H1 (cell line): ENCODE data around the gene CBFB. TPM values are rescaled to one million over a fixed set of nuclear protein-coding genes. Genes with fewer than 3 reads are reported as not detected.
A peak's percentile ranks its signal among the peaks of the same experiment; 100 is the strongest.

Experiments
- BCL11A ChIP-seq, 2 experiments: IDR thresholded peaks; one replicate each; pipeline ENCODE4 v1.6.1; 2011; ENCODE audit warnings: low read depth in 2 of 2, low read length in 2 of 2, mild to moderate bottlenecking in 2 of 2
- BRCA1 ChIP-seq: IDR thresholded peaks from 2 replicates; pipeline ENCODE4 v1.6.1; 2012; ENCODE audit warnings: low read depth, low read length, improper control_type of control experiment
- CBX8 ChIP-seq: fragments of 300-800, 300-1000 bp; sonication (generic); IDR thresholded peaks from 2 replicates; pipeline ENCODE4 v1.7.1; 2016; ENCODE audit warnings: low read depth, low read length, borderline replicate concordance
- CREB1 ChIP-seq: IDR thresholded peaks from 2 replicates; pipeline ENCODE4 v1.6.1; 2012; ENCODE audit warnings: inconsistent platforms
- EGR1 ChIP-seq: IDR thresholded peaks from 2 replicates; pipeline ENCODE4 v1.6.1; 2011; ENCODE audit warnings: low read depth, low read length, borderline replicate concordance
- GABPA ChIP-seq: IDR thresholded peaks from 2 replicates; pipeline ENCODE4 v1.6.1; 2011; ENCODE audit warnings: mild to moderate bottlenecking, low read length, moderate library complexity, borderline replicate concordance; ENCODE audit not compliant: insufficient read depth
- GTF2F1 ChIP-seq: IDR thresholded peaks from 2 replicates; pipeline ENCODE4 v1.6.1; 2012; ENCODE audit warnings: low read depth, low read length, improper control_type of control experiment, borderline replicate concordance
- JUN ChIP-seq: IDR thresholded peaks from 2 replicates; pipeline ENCODE4 v1.6.1; 2011; ENCODE audit warnings: low read depth, mild to moderate bottlenecking, improper control_type of control experiment, low read length
- KDM1A ChIP-seq: fragments of 200-600, 300-600 bp; sonication (generic); IDR thresholded peaks from 2 replicates; pipeline ENCODE4 v1.7.1; 2016; ENCODE audit warnings: mild to moderate bottlenecking, low read length, borderline replicate concordance
- NANOG ChIP-seq: IDR thresholded peaks from 2 replicates; pipeline ENCODE4 v1.6.1; 2011; ENCODE audit warnings: low read length, low read depth, mild to moderate bottlenecking, inconsistent platforms; ENCODE audit not compliant: insufficient read depth, poor library complexity, severe bottlenecking
- POLR2A ChIP-seq, 2 experiments: IDR thresholded peaks; 1 replicate in 1 of 2; 2 replicates in 1 of 2; pipeline ENCODE4 v1.6.1; 2011; ENCODE audit warnings: low read depth in 2 of 2, low read length in 2 of 2, mild to moderate bottlenecking in 2 of 2; ENCODE audit errors: control extremely low read depth in 1 of 2
- POLR2AphosphoS5 ChIP-seq: IDR thresholded peaks from 2 replicates; pipeline ENCODE4 v1.6.1; 2011; ENCODE audit warnings: low read depth, low read length
- POU5F1 ChIP-seq: IDR thresholded peaks from 2 replicates; pipeline ENCODE4 v1.6.1; 2011; ENCODE audit warnings: low read depth, mild to moderate bottlenecking, low read length, moderate library complexity
- RBBP5 ChIP-seq: IDR thresholded peaks from 2 replicates; pipeline ENCODE4 v1.7.1; 2012; ENCODE audit warnings: low read depth, mild to moderate bottlenecking, inconsistent platforms, low read length, moderate library complexity, borderline replicate concordance
- SIN3A ChIP-seq, 2 experiments: IDR thresholded peaks in 1 of 2; conservative IDR thresholded peaks in 1 of 2; 2 replicates each; pipeline ENCODE4 v1.6.1; 2011 to 2012; ENCODE audit warnings: low read length in 2 of 2, improper control_type of control experiment in 1 of 2, low read depth in 1 of 2, mild to moderate bottlenecking in 1 of 2
- SP2 ChIP-seq: IDR thresholded peaks from 2 replicates; pipeline ENCODE4 v1.6.1; 2012; ENCODE audit warnings: mild to moderate bottlenecking, low read length, inconsistent platforms
- polyA plus RNA-seq, 7 experiments: library from polyadenylated mRNA; depleted of rRNA in 3 of 7; stranded (reverse) in 5 of 7; unstranded in 2 of 7; fragments of >200 nt in 5 of 7; fragments of 200-250 nt in 2 of 7; gene quantifications; 1 replicate in 5 of 7; 2 replicates in 1 of 7; 4 replicates in 1 of 7; pipeline versions ENCODE4 v1.2.1 to v1.2.3, GENCODE V29; 2011 to 2013; ENCODE audit warnings: missing spikeins in 2 of 7, mixed read lengths in 2 of 7
- total RNA-seq: library from RNA; stranded (reverse); fragmentation: NEBNext Ultra II Directional; extraction: Animal tissue kit (Norgen Biotek cat#: 25700); gene quantifications from 2 replicates; pipeline ENCODE4 v1.2.1, GENCODE V29; 2021
- TF ChIP-seq, protein P1 (sequence below): IDR thresholded peaks from 2 replicates; pipeline ENCODE4 v1.6.1; 2012; ENCODE audit warnings: low read length, inconsistent platforms
- TF ChIP-seq, protein P2 (sequence below): IDR thresholded peaks from 2 replicates; pipeline ENCODE4 v1.6.1; 2012; ENCODE audit warnings: inconsistent platforms
- TF ChIP-seq, protein P3 (sequence below), 3 experiments: IDR thresholded peaks; 1 replicate in 2 of 3; 2 replicates in 1 of 3; pipeline versions ENCODE4 v1.5.1 to v1.6.1; 2011; ENCODE audit warnings: low read length in 3 of 3, mild to moderate bottlenecking in 3 of 3, inconsistent platforms in 2 of 3, low read depth in 1 of 3, moderate library complexity in 1 of 3; ENCODE audit not compliant: insufficient read depth in 1 of 3; ENCODE audit errors: control extremely low read depth in 1 of 3

Gene CBFB
- total and polyA plus RNA-seq, 2 of the 8 experiments (the other 6 are each of a cell fraction or from before 2014, with no cell fraction given): 11.5 to 31.6 TPM

DNA sequence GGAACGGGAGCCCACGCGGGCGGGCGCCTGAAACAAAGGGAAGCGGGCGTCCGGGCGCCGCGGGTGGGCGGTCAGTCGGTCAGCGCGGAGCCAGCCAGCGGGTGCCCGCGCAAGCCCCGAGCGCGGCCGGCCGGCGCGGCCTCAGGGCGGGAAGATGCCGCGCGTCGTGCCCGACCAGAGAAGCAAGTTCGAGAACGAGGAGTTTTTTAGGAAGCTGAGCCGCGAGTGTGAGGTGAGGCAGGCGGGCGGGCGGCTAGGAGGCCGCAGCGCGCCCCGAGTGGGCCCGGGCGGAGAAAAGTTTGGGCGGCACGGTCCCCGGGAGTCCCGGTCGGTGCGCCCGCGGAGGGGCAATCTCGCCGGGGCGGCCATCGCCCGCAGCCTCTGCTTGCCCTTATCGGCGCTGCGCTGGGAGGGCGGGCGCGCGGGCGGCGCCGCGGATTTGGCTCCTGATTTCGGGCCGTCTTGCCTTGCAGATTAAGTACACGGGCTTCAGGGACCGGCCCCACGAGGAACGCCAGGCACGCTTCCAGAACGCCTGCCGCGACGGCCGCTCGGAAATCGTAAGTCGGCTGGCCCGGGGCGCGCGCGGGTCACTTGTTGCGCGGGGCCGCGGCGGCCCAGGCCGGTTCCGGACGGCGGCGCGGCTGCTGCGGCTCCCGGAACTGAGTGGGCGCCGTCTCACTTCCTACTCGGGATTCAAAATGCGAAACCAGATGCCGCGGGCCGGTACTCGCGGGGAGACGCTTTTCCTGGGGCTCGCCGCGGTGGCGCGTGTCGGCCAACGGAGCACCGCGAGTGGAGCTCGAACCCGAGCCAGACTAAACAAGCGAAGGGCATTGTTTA lies 526 bp downstream of the CBFB start (continued):
- TF ChIP-seq KDM1A (no peak), CBX8 (no peak), POLR2AphosphoS5 (no peak; the same call in 1 of the 2 replicates), POU5F1 (no peak), GABPA (no peak), BCL11A (IDR thresholded peaks at IDR 0.05; ENCODE audit: low read depth in 2 of 2, low read length in 2 of 2) (no peak), CREB1 (no peak), GTF2F1 (no peak), POLR2A (IDR thresholded peaks at IDR 0.05; ENCODE audit: control extremely low read depth in 1 of 2, low read depth in 2 of 2, low read length in 2 of 2) (peak; percentile 29 to 42; a peak in 2 of 3 replicates), RBBP5 (peak; percentile 87; the same call in 1 of the 2 replicates), BRCA1 (no peak), SP2 (no peak), NANOG (no peak), EGR1 (no peak), JUN (no peak), SIN3A (conservative IDR thresholded peaks at IDR 0.05 in 1 of 2, IDR thresholded peaks at IDR 0.05 in 1 of 2; ENCODE audit: low read depth in 1 of 2, low read length in 2 of 2) (no peak)
- TF ChIP-seq, protein P1, sequence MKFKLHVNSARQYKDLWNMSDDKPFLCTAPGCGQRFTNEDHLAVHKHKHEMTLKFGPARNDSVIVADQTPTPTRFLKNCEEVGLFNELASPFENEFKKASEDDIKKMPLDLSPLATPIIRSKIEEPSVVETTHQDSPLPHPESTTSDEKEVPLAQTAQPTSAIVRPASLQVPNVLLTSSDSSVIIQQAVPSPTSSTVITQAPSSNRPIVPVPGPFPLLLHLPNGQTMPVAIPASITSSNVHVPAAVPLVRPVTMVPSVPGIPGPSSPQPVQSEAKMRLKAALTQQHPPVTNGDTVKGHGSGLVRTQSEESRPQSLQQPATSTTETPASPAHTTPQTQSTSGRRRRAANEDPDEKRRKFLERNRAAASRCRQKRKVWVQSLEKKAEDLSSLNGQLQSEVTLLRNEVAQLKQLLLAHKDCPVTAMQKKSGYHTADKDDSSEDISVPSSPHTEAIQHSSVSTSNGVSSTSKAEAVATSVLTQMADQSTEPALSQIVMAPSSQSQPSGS: no peak
- TF ChIP-seq, protein P2, sequence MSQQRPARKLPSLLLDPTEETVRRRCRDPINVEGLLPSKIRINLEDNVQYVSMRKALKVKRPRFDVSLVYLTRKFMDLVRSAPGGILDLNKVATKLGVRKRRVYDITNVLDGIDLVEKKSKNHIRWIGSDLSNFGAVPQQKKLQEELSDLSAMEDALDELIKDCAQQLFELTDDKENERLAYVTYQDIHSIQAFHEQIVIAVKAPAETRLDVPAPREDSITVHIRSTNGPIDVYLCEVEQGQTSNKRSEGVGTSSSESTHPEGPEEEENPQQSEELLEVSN: peak; percentile 32; the same call in 1 of the 2 replicates
- TF ChIP-seq, protein P3, sequence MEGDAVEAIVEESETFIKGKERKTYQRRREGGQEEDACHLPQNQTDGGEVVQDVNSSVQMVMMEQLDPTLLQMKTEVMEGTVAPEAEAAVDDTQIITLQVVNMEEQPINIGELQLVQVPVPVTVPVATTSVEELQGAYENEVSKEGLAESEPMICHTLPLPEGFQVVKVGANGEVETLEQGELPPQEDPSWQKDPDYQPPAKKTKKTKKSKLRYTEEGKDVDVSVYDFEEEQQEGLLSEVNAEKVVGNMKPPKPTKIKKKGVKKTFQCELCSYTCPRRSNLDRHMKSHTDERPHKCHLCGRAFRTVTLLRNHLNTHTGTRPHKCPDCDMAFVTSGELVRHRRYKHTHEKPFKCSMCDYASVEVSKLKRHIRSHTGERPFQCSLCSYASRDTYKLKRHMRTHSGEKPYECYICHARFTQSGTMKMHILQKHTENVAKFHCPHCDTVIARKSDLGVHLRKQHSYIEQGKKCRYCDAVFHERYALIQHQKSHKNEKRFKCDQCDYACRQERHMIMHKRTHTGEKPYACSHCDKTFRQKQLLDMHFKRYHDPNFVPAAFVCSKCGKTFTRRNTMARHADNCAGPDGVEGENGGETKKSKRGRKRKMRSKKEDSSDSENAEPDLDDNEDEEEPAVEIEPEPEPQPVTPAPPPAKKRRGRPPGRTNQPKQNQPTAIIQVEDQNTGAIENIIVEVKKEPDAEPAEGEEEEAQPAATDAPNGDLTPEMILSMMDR (IDR thresholded peaks at IDR 0.05; ENCODE audit: control extremely low read depth in 1 of 3, insufficient read depth in 1 of 3, low read depth in 1 of 3, low read length in 3 of 3): no peak
